MM.1S (cell line): ENCODE measurements around the gene PGPEP1.

Experiments used
- EZH2 ChIP-seq: fragments of 300-600 bp; sonication (generic); optimal IDR thresholded peaks from 2 replicates; pipeline ENCODE3; 2017; ENCODE audit warnings: low read depth, mild to moderate bottlenecking, antibody characterized with exemption, low read length, mixed read lengths
- TF ChIP-seq, protein P1 (sequence below): fragments of 300-600 bp; sonication (generic); IDR thresholded peaks from 2 replicates; pipeline ENCODE4 v1.5.1; 2016; ENCODE audit warnings: antibody characterized with exemption, low read length, mixed read lengths

- TF ChIP-seq, protein P1, sequence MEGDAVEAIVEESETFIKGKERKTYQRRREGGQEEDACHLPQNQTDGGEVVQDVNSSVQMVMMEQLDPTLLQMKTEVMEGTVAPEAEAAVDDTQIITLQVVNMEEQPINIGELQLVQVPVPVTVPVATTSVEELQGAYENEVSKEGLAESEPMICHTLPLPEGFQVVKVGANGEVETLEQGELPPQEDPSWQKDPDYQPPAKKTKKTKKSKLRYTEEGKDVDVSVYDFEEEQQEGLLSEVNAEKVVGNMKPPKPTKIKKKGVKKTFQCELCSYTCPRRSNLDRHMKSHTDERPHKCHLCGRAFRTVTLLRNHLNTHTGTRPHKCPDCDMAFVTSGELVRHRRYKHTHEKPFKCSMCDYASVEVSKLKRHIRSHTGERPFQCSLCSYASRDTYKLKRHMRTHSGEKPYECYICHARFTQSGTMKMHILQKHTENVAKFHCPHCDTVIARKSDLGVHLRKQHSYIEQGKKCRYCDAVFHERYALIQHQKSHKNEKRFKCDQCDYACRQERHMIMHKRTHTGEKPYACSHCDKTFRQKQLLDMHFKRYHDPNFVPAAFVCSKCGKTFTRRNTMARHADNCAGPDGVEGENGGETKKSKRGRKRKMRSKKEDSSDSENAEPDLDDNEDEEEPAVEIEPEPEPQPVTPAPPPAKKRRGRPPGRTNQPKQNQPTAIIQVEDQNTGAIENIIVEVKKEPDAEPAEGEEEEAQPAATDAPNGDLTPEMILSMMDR = no peak
- TF ChIP-seq EZH2 = no peak
Observed at GRCh38 chr19:18320865-18321733, 19.3 kb upstream of the PGPEP1 start.
